Trophoblast cell (in vitro differentiated cells and primary cell): ENCODE results near the gene HOXA4.

Experiments
- DNase-seq, 2 donors: peaks; one replicate each; pipeline ENCODE4 v3.0.0-alpha.2; 2016
- H2AFZ ChIP-seq: 2 replicates; pipeline ENCODE4 v1.6.1; 2013; ENCODE audit warnings: low read length, moderate library complexity, mild to moderate bottlenecking; ENCODE audit not compliant: insufficient read depth, poor library complexity
- H2AK5ac ChIP-seq: 2 replicates; pipeline ENCODE4 v1.6.1; 2013; ENCODE audit warnings: mild to moderate bottlenecking, low read length
- H2BK120ac ChIP-seq: 2 replicates; pipeline ENCODE4 v1.6.1; 2013; ENCODE audit warnings: low read length, mild to moderate bottlenecking, moderate library complexity; ENCODE audit not compliant: insufficient read depth, poor library complexity
- H2BK12ac ChIP-seq: 2 replicates; pipeline ENCODE4 v1.6.1; 2013; ENCODE audit warnings: mild to moderate bottlenecking, low read length, moderate library complexity
- H2BK5ac ChIP-seq: 2 replicates; pipeline ENCODE4 v1.6.1; 2013; ENCODE audit warnings: low read length, low read depth, moderate library complexity, mild to moderate bottlenecking; ENCODE audit not compliant: poor library complexity
- H3K14ac ChIP-seq: 2 replicates; pipeline ENCODE4 v1.6.1; 2013; ENCODE audit warnings: mild to moderate bottlenecking, low read length
- H3K18ac ChIP-seq: 2 replicates; pipeline ENCODE4 v1.6.1; 2013; ENCODE audit warnings: mild to moderate bottlenecking, low read length
- H3K23ac ChIP-seq: 2 replicates; pipeline ENCODE4 v1.6.1; 2013; ENCODE audit warnings: low read length
- H3K27ac ChIP-seq: 2 replicates; pipeline ENCODE4 v1.5.1; 2013; ENCODE audit warnings: low read depth, mild to moderate bottlenecking, inconsistent platforms, low read length, moderate library complexity
- H3K27me3 ChIP-seq: 2 replicates; pipeline ENCODE4 v1.6.1; 2013; ENCODE audit warnings: inconsistent platforms, mild to moderate bottlenecking, low read length, moderate library complexity; ENCODE audit not compliant: insufficient read depth
- H3K36me3 ChIP-seq, 2 experiments: 1 replicate in 1 of 2; 2 replicates in 1 of 2; pipeline ENCODE4 v1.6.1; 2013; ENCODE audit warnings: low read length in 2 of 2, mild to moderate bottlenecking in 2 of 2, moderate library complexity in 1 of 2; ENCODE audit not compliant: insufficient read depth in 2 of 2, control insufficient read depth in 1 of 2
- H3K4ac ChIP-seq: 2 replicates; pipeline ENCODE4 v1.6.1; 2013; ENCODE audit warnings: low read depth, mild to moderate bottlenecking, low read length, moderate library complexity
- H3K4me1 ChIP-seq, 2 experiments: 1 replicate in 1 of 2; 2 replicates in 1 of 2; pipeline ENCODE4 v1.6.1; 2013; ENCODE audit warnings: low read length in 2 of 2, mild to moderate bottlenecking in 2 of 2, moderate library complexity in 1 of 2; ENCODE audit not compliant: insufficient read depth in 2 of 2, control insufficient read depth in 1 of 2
- H3K4me2 ChIP-seq: 2 replicates; pipeline ENCODE4 v1.6.1; 2013; ENCODE audit warnings: inconsistent platforms, mild to moderate bottlenecking, low read length, moderate library complexity
- H3K4me3 ChIP-seq: 2 replicates; pipeline ENCODE4 v1.5.1; 2013; ENCODE audit warnings: mild to moderate bottlenecking, low read depth, low read length, inconsistent platforms
- H3K79me1 ChIP-seq: one replicate; pipeline ENCODE4 v1.6.1; 2013; ENCODE audit warnings: low read length
- H3K79me2 ChIP-seq: 2 replicates; pipeline ENCODE4 v1.6.1; 2013; ENCODE audit warnings: low read length, mild to moderate bottlenecking; ENCODE audit not compliant: control insufficient read depth, insufficient read depth, poor library complexity
- H3K9ac ChIP-seq: 2 replicates; pipeline ENCODE4 v1.6.1; 2013; ENCODE audit warnings: mild to moderate bottlenecking, low read length
- H3K9me3 ChIP-seq: 2 replicates; pipeline ENCODE4 v1.6.1; 2013; ENCODE audit warnings: low read depth, mild to moderate bottlenecking, control low read depth, inconsistent platforms, low read length; ENCODE audit not compliant: insufficient read depth
- H4K12ac ChIP-seq: 2 replicates; pipeline ENCODE4 v1.6.1; 2013; ENCODE audit warnings: low read depth, mild to moderate bottlenecking, low read length, moderate library complexity
- H4K8ac ChIP-seq: 2 replicates; pipeline ENCODE4 v1.6.1; 2013; ENCODE audit warnings: low read depth, mild to moderate bottlenecking, low read length, moderate library complexity
- H4K91ac ChIP-seq: one replicate; pipeline ENCODE4 v1.6.1; 2013; ENCODE audit warnings: low read depth, mild to moderate bottlenecking, low read length, moderate library complexity
- WGBS: extraction: QIAGEN DNeasy Blood & Tissue Kit; methylation state at CpG from one replicate; pipeline ENCODE4 v1.1.7; 2013; ENCODE audit warnings: missing lambda C conversion rate; ENCODE audit not compliant: insufficient read length, insufficient coverage; ENCODE audit errors: extremely low coverage; 5-methylcytosine and 5-hydroxymethylcytosine counted together

HOXA4 gene

GRCh38 chr7:27143023-27143949, 12.7 kb upstream of the HOXA4 start, which contains the start of gene HOXA5:
Gene HOXA5, minus strand, starts transcription at chr7:27143681. Its CDS starts 74 bp downstream, at chr7:27143607.
- H2BK12ac ChIP-seq, result no peak within 1 kb of the TSS
- H2BK5ac ChIP-seq, result no peak within 1 kb of the TSS
- peaks cover 3 to 11% of the 10 kb centered on the region in 2 experiments for H3K4me1 ChIP-seq
- no peaks in the 10 kb centered on the region for H3K36me3 ChIP-seq
- no peaks in the 10 kb centered on the region for H3K79me2 ChIP-seq
- WGBS, result no CpG with 5 or more reads among the region's 86 CpGs
- H3K27ac ChIP-seq, result no peak within 1 kb of the TSS
- no peak within 1 kb of the TSS for H2AFZ ChIP-seq
- no peak within 1 kb of the TSS for H3K4me3 ChIP-seq
- H3K14ac ChIP-seq, result no peak within 1 kb of the TSS
- no peak within 1 kb of the TSS for H2BK120ac ChIP-seq
- H3K4ac ChIP-seq, result no peak within 1 kb of the TSS
- no peak within 1 kb of the TSS for H2AK5ac ChIP-seq
- peaks cover 32% of the 10 kb centered on the region for H3K9me3 ChIP-seq
- H3K4me2 ChIP-seq, result peak within 1 kb of the TSS; percentile 66
- no peak within 1 kb of the TSS for H4K8ac ChIP-seq
- H3K18ac ChIP-seq, result no peak within 1 kb of the TSS
- no peaks in the 10 kb centered on the region for H3K79me1 ChIP-seq
- no peak within 1 kb of the TSS for H3K9ac ChIP-seq
- DNase-seq, result peak; percentile 45 to 78
- no peak within 1 kb of the TSS for H3K23ac ChIP-seq
- H4K12ac ChIP-seq, result no peak within 1 kb of the TSS
- peaks cover 96% of the 10 kb centered on the region for H3K27me3 ChIP-seq
- H4K91ac ChIP-seq, result no peak within 1 kb of the TSS

GRCh38 chr7:27142580-27143022, 12.0 kb upstream of the HOXA4 start:
- WGBS, result no CpG with 5 or more reads among the region's 29 CpGs
- Histone ChIP-seq H3K4me1 (peaks cover 3 to 11% of the 10 kb centered on the region in 2 experiments), H3K9ac (no peak overlapping the region), H3K4me2 (peak overlapping the region; percentile 66), H4K91ac (no peak overlapping the region), H4K12ac (no peak overlapping the region), H3K79me1 (no peaks in the 10 kb centered on the region), H4K8ac (no peak overlapping the region), H3K18ac (no peak overlapping the region), H2BK120ac (no peak overlapping the region), H3K27ac (no peak overlapping the region), H3K9me3 (peaks cover 29% of the 10 kb centered on the region), H3K4me3 (no peak overlapping the region), H3K14ac (no peak overlapping the region), H2BK12ac (no peak overlapping the region), H3K23ac (no peak overlapping the region), H2BK5ac (no peak overlapping the region), H2AFZ (no peak overlapping the region), H3K27me3 (peaks cover 95% of the 10 kb centered on the region), H3K36me3 (no peaks in the 10 kb centered on the region), H3K79me2 (no peaks in the 10 kb centered on the region), H3K4ac (no peak overlapping the region), H2AK5ac (no peak overlapping the region)
- DNase-seq, result no peak

GRCh38 chr7:27141923-27142579, 11.5 kb upstream of the HOXA4 start:
- no peak overlapping the region for H4K12ac ChIP-seq
- no peak overlapping the region for H2AFZ ChIP-seq
- no peak overlapping the region for H2BK120ac ChIP-seq
- H3K79me1 ChIP-seq, result no peaks in the 10 kb centered on the region
- H3K4me2 ChIP-seq, result no peak overlapping the region
- H2BK5ac ChIP-seq, result no peak overlapping the region
- no peak overlapping the region for H3K18ac ChIP-seq
- H3K23ac ChIP-seq, result no peak overlapping the region
- peak in 1 of 2 donors; percentile 19 for DNase-seq
- H3K27me3 ChIP-seq, result peaks cover 93% of the 10 kb centered on the region
- no peak overlapping the region for H4K91ac ChIP-seq
- H2AK5ac ChIP-seq, result no peak overlapping the region
- no peak overlapping the region for H2BK12ac ChIP-seq
- H3K79me2 ChIP-seq, result no peaks in the 10 kb centered on the region
- peaks cover 3 to 11% of the 10 kb centered on the region in 2 experiments for H3K4me1 ChIP-seq
- no peak overlapping the region for H3K27ac ChIP-seq
- H3K4me3 ChIP-seq, result no peak overlapping the region
- peaks cover 23% of the 10 kb centered on the region for H3K9me3 ChIP-seq
- WGBS, result no CpG with 5 or more reads among the region's 30 CpGs
- H3K9ac ChIP-seq, result no peak overlapping the region
- no peak overlapping the region for H4K8ac ChIP-seq
- no peak overlapping the region for H3K14ac ChIP-seq
- H3K36me3 ChIP-seq, result no peaks in the 10 kb centered on the region
- no peak overlapping the region for H3K4ac ChIP-seq

GRCh38 chr7:27141137-27141922, 10.8 kb upstream of the HOXA4 start:
- no peak overlapping the region for H3K14ac ChIP-seq
- no peaks in the 10 kb centered on the region for H3K79me2 ChIP-seq
- H3K23ac ChIP-seq, result no peak overlapping the region
- no peak overlapping the region for H4K8ac ChIP-seq
- H2AK5ac ChIP-seq, result no peak overlapping the region
- peaks cover 3 to 11% of the 10 kb centered on the region in 2 experiments for H3K4me1 ChIP-seq
- H3K9ac ChIP-seq, result no peak overlapping the region
- no peak overlapping the region for H2AFZ ChIP-seq
- WGBS, result no CpG with 5 or more reads among the region's 18 CpGs
- no peak overlapping the region for H3K4ac ChIP-seq
- H3K4me3 ChIP-seq, result no peak overlapping the region
- no peak overlapping the region for H2BK12ac ChIP-seq
- H3K18ac ChIP-seq, result no peak overlapping the region
- no peak overlapping the region for H2BK5ac ChIP-seq
- no peak overlapping the region for H3K4me2 ChIP-seq
- peaks cover 93% of the 10 kb centered on the region for H3K27me3 ChIP-seq
- H3K9me3 ChIP-seq, result peaks cover 20% of the 10 kb centered on the region
- H3K36me3 ChIP-seq, result no peaks in the 10 kb centered on the region
- no peak overlapping the region for H4K12ac ChIP-seq
- no peak overlapping the region for H2BK120ac ChIP-seq
- H4K91ac ChIP-seq, result no peak overlapping the region
- no peaks in the 10 kb centered on the region for H3K79me1 ChIP-seq
- H3K27ac ChIP-seq, result no peak overlapping the region
- no peak for DNase-seq
